ENCODE results near the gene PIAS1.

DNA sequence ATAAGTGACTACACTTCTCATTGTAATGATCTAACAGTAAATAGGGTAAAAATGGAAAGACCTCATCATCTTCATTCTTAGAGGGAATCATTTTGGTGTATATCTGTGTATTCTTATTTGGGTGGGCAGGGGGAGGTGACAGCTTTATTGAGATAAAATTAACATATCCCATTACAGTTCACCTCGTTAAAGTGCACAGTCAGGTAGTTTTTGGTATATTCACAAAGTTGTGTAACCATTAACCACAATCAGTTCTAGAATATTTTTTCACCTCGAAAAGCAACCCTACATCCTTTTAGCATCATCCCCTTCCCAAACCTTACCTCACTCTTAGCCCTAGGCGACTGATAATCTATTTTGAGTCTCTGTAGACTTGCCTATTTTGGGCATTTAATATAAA, 8.1 kb downstream of the PIAS1 start:
- TF ChIP-seq POLR2AphosphoS5 (IDR thresholded peaks at IDR 0.05; ENCODE audit: low read depth, low read length), result no peak
- TF ChIP-seq, protein P1, sequence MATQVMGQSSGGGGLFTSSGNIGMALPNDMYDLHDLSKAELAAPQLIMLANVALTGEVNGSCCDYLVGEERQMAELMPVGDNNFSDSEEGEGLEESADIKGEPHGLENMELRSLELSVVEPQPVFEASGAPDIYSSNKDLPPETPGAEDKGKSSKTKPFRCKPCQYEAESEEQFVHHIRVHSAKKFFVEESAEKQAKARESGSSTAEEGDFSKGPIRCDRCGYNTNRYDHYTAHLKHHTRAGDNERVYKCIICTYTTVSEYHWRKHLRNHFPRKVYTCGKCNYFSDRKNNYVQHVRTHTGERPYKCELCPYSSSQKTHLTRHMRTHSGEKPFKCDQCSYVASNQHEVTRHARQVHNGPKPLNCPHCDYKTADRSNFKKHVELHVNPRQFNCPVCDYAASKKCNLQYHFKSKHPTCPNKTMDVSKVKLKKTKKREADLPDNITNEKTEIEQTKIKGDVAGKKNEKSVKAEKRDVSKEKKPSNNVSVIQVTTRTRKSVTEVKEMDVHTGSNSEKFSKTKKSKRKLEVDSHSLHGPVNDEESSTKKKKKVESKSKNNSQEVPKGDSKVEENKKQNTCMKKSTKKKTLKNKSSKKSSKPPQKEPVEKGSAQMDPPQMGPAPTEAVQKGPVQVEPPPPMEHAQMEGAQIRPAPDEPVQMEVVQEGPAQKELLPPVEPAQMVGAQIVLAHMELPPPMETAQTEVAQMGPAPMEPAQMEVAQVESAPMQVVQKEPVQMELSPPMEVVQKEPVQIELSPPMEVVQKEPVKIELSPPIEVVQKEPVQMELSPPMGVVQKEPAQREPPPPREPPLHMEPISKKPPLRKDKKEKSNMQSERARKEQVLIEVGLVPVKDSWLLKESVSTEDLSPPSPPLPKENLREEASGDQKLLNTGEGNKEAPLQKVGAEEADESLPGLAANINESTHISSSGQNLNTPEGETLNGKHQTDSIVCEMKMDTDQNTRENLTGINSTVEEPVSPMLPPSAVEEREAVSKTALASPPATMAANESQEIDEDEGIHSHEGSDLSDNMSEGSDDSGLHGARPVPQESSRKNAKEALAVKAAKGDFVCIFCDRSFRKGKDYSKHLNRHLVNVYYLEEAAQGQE (IDR thresholded peaks at IDR 0.05; ENCODE audit: insufficient read depth in 1 of 2, low read depth in 2 of 2, low read length in 2 of 2), result no peak
- TF ChIP-seq SIN3A (IDR thresholded peaks at IDR 0.05; ENCODE audit: borderline replicate concordance, insufficient read depth, low read length), result no peak

All from PFSK-1 (cell line).